Head of caudate nucleus (tissue), 42 donors: ENCODE data around the gene PLA2G5.

Experiments used
- DNase-seq, 42 donors: peaks; one replicate each; pipeline versions ENCODE4 v3.0.0 to v3.0.0-alpha.2; 2020 to 2021; ENCODE audit warnings: mixed read lengths in 7 of 42
- intact Hi-C: fragments of 100-400 bp; cut with DNase I; formaldehyde crosslinking; loops from one replicate; pipeline ENCODE4 v1.15.0; 2022

The PLA2G5 gene

DNA sequence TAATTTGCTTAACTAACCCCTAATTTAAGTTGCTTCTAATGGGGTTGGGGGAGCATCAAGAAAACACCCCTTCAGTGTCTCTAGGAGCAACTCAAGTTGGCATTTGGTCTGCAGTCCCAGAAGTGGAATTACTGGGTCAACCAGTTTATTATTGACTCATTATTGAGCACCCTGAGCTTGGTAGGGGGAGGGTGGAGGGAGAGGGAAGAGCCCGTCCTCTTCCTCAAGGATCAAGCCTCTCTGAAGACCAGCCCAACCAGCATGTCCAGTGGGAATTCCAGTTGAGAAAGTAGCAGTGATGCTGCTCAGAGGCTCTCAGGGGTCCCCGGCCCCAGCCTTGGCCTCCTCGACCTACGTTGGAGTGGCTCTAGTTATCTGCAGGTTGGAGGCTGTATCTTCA lies 67.1 kb downstream of the PLA2G5 start:
- intact Hi-C loops: no loop called here
- no peak for DNase-seq

DNA sequence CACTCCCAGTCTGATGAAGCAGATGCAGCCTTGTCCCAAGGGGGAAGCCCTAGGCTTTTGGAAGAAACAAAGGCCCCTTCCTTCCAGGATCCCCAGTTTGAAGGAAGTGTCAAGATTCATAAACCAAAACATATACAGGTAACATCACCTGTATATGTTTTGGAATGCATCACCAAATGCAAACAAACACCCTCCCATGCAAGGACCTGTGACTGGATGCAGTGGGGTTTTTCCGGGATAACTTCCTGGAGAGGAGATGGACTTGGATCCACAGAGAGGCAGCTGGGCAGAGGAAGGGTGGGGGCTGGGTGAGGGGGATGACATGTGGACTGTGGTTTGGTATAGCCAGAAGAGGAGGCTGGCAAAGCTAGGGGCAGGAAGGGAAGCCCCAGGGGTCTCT lies 67.6 kb downstream of the PLA2G5 start:
- intact Hi-C loops: no loop called here
- DNase-seq: no peak

DNA sequence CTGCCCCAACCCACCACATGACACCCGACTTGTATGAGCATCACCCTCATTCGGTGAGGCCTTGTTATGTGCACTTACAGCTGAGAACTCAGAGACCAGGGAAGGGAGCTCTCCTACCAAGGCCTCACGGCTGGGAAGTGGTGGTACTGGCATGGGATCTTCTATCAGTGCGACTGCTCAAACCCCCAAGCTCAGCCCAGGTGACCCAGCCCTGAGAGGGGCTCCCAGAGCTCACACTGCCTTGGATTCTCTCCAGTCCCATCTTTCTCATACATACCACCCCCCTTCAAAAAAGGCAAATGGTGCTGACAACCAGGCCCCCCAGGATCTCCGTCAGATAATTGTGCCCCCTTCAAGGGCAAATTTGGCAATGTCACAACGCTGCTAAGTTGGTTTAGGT lies 68.4 kb downstream of the PLA2G5 start:
- intact Hi-C loops: no loop called here

DNA sequence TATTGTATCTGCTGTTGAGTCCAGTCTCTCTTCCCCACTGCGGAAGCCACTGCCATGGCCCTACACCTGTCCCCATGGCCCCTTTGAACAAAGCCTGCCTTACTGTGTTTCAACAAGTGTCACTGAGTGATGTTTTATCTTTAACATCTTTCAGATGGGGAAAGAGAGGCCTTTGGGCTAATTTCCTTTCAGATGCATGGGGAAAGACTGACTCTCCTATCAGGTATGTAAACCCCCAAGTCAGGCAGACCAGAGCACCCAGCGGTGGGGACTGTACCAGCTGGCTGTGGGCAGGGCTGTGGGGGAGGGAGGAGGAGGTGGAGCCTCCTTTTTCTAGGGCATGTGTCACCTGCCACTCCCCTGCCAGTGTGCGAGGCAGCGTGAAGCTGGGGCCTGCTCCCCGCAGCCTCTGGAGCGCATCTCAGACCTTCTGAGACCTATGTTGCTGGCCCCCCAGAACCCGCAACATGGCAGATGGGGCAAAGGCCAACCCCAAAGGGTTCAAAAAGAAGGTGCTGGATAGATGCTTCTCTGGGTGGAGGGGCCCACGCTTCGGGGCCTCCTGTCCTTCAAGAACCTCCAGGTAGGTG lies 69.1 kb downstream of the PLA2G5 start, which contains the start of gene PLA2G2F:
Gene PLA2G2F, plus strand, starts transcription at position 363 of the 590 bp plus-strand sequence. Its CDS starts 105 bp downstream, at position 468.
- intact Hi-C loops: no loop called here
- no peak for DNase-seq

More for the DNA sequence above, 68.4 kb downstream of the PLA2G5 start:
- no peak for DNase-seq

DNA sequence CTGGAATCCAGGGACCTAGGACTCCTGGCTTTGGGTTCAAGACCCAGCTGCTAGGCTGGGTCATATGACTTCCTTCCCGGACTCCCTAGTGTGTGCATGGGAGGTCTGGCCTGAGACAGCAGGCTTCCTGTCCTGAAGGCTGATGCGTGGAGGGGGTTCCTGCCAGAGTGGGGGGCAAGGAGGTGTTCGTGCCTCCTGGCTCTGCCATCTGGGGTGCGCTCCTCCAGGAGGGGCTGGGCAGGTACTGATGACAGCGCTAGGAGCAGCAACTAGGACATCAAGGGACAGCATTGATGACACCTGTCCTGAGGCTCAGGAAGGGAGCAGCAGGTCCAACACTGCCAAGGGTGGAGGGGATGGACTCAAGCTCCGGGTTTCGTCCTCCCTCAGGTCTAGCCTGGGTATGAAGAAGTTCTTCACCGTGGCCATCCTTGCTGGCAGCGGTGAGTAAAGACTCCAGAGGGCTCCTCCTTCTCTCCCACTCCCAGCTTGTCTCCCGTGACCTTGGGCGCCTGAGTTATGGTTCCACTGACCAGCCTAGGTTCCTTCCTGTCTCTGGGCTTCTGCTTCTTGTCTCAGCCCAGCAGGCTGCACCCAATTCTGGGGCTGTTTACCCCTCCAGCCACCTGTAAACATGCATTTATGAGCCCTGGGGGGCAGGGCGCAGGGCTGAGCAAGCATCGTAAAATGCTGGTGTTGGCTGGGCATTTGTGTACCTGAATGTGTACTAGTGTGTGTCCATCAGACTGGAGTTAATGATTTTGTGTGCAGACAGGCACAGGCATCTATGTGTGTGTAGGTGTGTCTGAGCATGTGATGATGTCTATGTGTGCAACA lies 70.0 kb downstream of the PLA2G5 start:
- DNase-seq: no peak

DNA sequence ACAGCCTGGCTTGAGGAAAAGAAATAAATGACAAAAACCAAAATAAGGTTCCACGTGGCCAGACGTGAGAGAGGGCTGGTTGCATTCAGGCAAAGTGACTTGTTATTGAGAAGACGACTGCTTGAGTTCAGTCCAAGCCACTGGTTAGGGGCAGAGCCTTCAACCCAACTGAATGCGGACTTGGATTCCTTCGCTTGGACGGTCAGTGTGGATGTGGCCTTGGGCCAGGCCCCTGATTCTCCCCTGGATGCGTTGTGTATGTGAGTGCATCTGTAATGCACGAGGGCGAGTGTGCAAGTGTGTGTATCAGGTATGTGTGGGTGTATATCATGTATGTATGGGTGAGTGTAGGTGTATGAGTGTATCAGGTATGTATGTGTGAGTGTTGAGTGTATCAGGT lies 71.0 kb downstream of the PLA2G5 start:
- DNase-seq: no peak
- intact Hi-C loops: no loop called here

More for the DNA sequence above, 70.0 kb downstream of the PLA2G5 start:
- intact Hi-C loops: no loop called here

DNA sequence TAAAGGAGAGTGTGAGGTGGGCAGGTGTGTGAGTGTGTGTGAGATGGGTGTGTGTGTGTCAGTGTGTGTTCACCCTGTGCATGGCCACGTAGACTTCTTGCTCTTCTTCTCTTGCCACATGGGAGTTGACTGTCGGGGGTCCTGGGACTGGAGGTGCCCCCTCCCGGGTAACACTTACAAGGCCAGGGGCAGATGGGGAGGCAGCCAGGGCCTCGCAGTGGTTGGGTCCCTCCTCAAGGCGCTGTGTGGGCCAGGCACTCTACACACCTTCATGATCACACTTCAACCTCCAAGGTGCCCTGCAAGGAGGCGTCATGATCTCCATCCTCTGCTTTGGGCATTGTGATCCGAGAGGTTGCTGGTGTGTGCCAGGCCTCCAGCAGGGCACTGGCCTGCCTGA lies 71.5 kb downstream of the PLA2G5 start:
- DNase-seq: peak in 1 of 42 donors; percentile 16
- intact Hi-C loops: no loop called here
